HG02763 (cell line): ENCODE data around the gene SDC1.
"Not testable (repeated sequence)": the region's sequence is repeated elsewhere in the genome, so short reads cannot be mapped to it uniquely, and the experiment has no call there.

Experiments used
- ATAC-seq: cut with Tn5 transposase; IDR thresholded peaks from one replicate; pipeline ENCODE4 v1.9.1; 2021; ENCODE audit warnings: mild to moderate bottlenecking, moderate library complexity; ENCODE audit not compliant: unreplicated experiment

The SDC1 gene

GRCh38 chr2:20199633-20200270 is 25.2 kb downstream of the SDC1 start:
- ATAC-seq = no peak

- ATAC-seq = no peak
These were observed 25.9 kb downstream of the SDC1 start for GRCh38 chr2:20198796-20199632.

- ATAC-seq = no peak
These were observed 26.9 kb downstream of the SDC1 start for GRCh38 chr2:20198001-20198400.

- no peak for ATAC-seq
These were observed 27.7 kb downstream of the SDC1 start for GRCh38 chr2:20197192-20197591.

GRCh38 chr2:20196657-20197161 is 28.2 kb downstream of the SDC1 start:
- no peak for ATAC-seq

GRCh38 chr2:20196053-20196656 is 28.8 kb downstream of the SDC1 start:
- ATAC-seq = no peak

- no peak for ATAC-seq
These were observed 29.4 kb downstream of the SDC1 start for GRCh38 chr2:20195431-20196033.

GRCh38 chr2:20195016-20195411 is 29.9 kb downstream of the SDC1 start:
- not testable (repeated sequence) for ATAC-seq

- no peak for ATAC-seq
These were observed 30.6 kb downstream of the SDC1 start for GRCh38 chr2:20194097-20195015.

GRCh38 chr2:20193185-20193584 is 31.7 kb downstream of the SDC1 start:
- no peak for ATAC-seq

- no peak for ATAC-seq
These were observed 32.1 kb downstream of the SDC1 start for GRCh38 chr2:20192781-20193180.

- no peak for ATAC-seq
These were observed 33.0 kb downstream of the SDC1 start for GRCh38 chr2:20191714-20192569.

GRCh38 chr2:20190876-20191713 is 33.8 kb downstream of the SDC1 start:
- ATAC-seq = no peak

- no peak for ATAC-seq
These were observed 34.8 kb downstream of the SDC1 start for GRCh38 chr2:20190170-20190569.

GRCh38 chr2:20189299-20189931 is 35.5 kb downstream of the SDC1 start:
- ATAC-seq = no peak

- ATAC-seq = no peak
These were observed 36.1 kb downstream of the SDC1 start for GRCh38 chr2:20188851-20189250.

GRCh38 chr2:20188201-20188600 is 36.7 kb downstream of the SDC1 start:
- no peak for ATAC-seq

- ATAC-seq = no peak
These were observed 37.6 kb downstream of the SDC1 start for GRCh38 chr2:20187331-20187730.
